HepG2 (cell line): ENCODE data around the gene ATP6V0D1. TPM values are rescaled to one million over a fixed set of nuclear protein-coding genes. Genes with fewer than 3 reads are reported as not detected.

ENCODE experiments used
- DNMT1 ChIP-seq: sonication (generic); formaldehyde crosslinking; IDR thresholded peaks from 2 replicates; pipeline ENCODE4 v1.5.1; 2020; ENCODE audit warnings: mild to moderate bottlenecking, missing genetic modification reagents
- GABPA ChIP-seq, 2 experiments: IDR thresholded peaks; 2 replicates each; pipeline ENCODE4 v1.6.1; 2011 to 2016; ENCODE audit warnings: low read depth in 2 of 2, low read length in 1 of 2, missing biosample characterization in 1 of 2, missing genetic modification characterization in 1 of 2
- KLF11 ChIP-seq: IDR thresholded peaks from 2 replicates; pipeline ENCODE4 v1.6.1; 2016; ENCODE audit warnings: missing compliant biosample characterization
- MED13 ChIP-seq: sonication (generic); formaldehyde crosslinking; IDR thresholded peaks from 2 replicates; pipeline ENCODE4 v1.5.0; 2020; ENCODE audit warnings: missing genetic modification reagents
- MEIS1 ChIP-seq: sonication (generic); formaldehyde crosslinking; IDR thresholded peaks from 2 replicates; pipeline ENCODE4 v1.9.0; 2021; ENCODE audit warnings: mild to moderate bottlenecking, missing genetic modification reagents, moderate library complexity, borderline replicate concordance
- NFE2L2 ChIP-seq: fragments of 150-350 bp; IDR thresholded peaks from 2 replicates; pipeline ENCODE4 v1.6.1; 2014; ENCODE audit warnings: low read length
- NFIC ChIP-seq: IDR thresholded peaks from 2 replicates; pipeline ENCODE4 v1.6.1; 2012; ENCODE audit warnings: mild to moderate bottlenecking, low read length, inconsistent platforms
- RAD51 ChIP-seq: fragments of 450-650 bp; IDR thresholded peaks from 2 replicates; pipeline ENCODE4 v1.6.1; 2016; ENCODE audit warnings: borderline replicate concordance
- SATB2 ChIP-seq: sonication (generic); formaldehyde crosslinking; IDR thresholded peaks from 2 replicates; pipeline ENCODE4 v1.5.0; 2020; ENCODE audit warnings: missing genetic modification reagents
- SP1 ChIP-seq, 2 experiments: fragments of 450-650 bp in 1 of 2; sonication (generic) in 1 of 2; formaldehyde crosslinking in 1 of 2; IDR thresholded peaks; 2 replicates each; pipeline versions ENCODE4 v1.4.0 to v1.6.1; 2016 to 2020; ENCODE audit warnings: missing genetic modification reagents in 1 of 2
- SP5 ChIP-seq: IDR thresholded peaks from 2 replicates; pipeline ENCODE4 v1.6.1; 2016; ENCODE audit warnings: low read depth, borderline replicate concordance
- SPEN ChIP-seq: sonication (generic); formaldehyde crosslinking; IDR thresholded peaks from 2 replicates; pipeline ENCODE4 v1.5.1; 2020; ENCODE audit warnings: low read depth, mild to moderate bottlenecking, missing genetic modification reagents
- TOE1 ChIP-seq: sonication (generic); formaldehyde crosslinking; IDR thresholded peaks from 2 replicates; pipeline ENCODE4 v1.4.0; 2020; ENCODE audit warnings: mild to moderate bottlenecking, missing genetic modification reagents
- ZMYM4 ChIP-seq: sonication (generic); formaldehyde crosslinking; IDR thresholded peaks from 2 replicates; pipeline ENCODE4 v1.8.1; 2023; ENCODE audit warnings: mild to moderate bottlenecking, missing genetic modification reagents
- ZNF124 ChIP-seq: sonication (generic); formaldehyde crosslinking; IDR thresholded peaks from 2 replicates; pipeline ENCODE4 v1.4.0; 2020; ENCODE audit warnings: missing genetic modification reagents
- ZNF136 ChIP-seq: sonication (generic); formaldehyde crosslinking; IDR thresholded peaks from 2 replicates; pipeline ENCODE4 v1.8.1; 2022; ENCODE audit warnings: low read depth, mild to moderate bottlenecking, moderate library complexity, missing genetic modification reagents
- ZNF557 ChIP-seq: sonication (generic); formaldehyde crosslinking; IDR thresholded peaks from 2 replicates; pipeline ENCODE4 v1.4.0; 2020; ENCODE audit warnings: missing genetic modification reagents
- ZNF766 ChIP-seq: sonication (generic); formaldehyde crosslinking; IDR thresholded peaks from 2 replicates; pipeline ENCODE4 v1.5.0; 2020; ENCODE audit warnings: missing genetic modification reagents, borderline replicate concordance
- ZSCAN29 ChIP-seq: sonication (generic); formaldehyde crosslinking; conservative IDR thresholded peaks from 2 replicates; pipeline ENCODE4 v1.4.0; 2020; ENCODE audit warnings: mild to moderate bottlenecking, missing genetic modification reagents
- polyA plus RNA-seq, 8 experiments: library from polyadenylated mRNA; depleted of rRNA in 3 of 8; stranded (reverse) in 7 of 8; unstranded in 1 of 8; fragments of >200 nt; fragmentation: Illumina TruSeq in 4 of 8; extraction: Trizol in 4 of 8; gene quantifications; 2 replicates each; pipeline versions ENCODE4 v1.2.1 to v1.2.3, GENCODE V29; 2011 to 2016; ENCODE audit warnings: low read depth in 4 of 8, missing spikeins in 1 of 8, mixed read lengths in 1 of 8; ENCODE audit not compliant: insufficient read depth in 1 of 8
- total RNA-seq, 5 experiments: library from RNA; depleted of rRNA; stranded (reverse); fragments of >200 nt; fragmentation: Illumina TruSeq; extraction: Trizol; gene quantifications; 2 replicates each; pipeline ENCODE4 v1.2.3, GENCODE V29; 2016; ENCODE audit warnings: low read depth in 1 of 5
- TF ChIP-seq, protein P1 (sequence below): sonication (generic); formaldehyde crosslinking; conservative IDR thresholded peaks from 2 replicates; pipeline ENCODE4 v1.4.0; 2020; ENCODE audit warnings: missing genetic modification reagents
- TF ChIP-seq, protein P2 (sequence below): sonication (generic); formaldehyde crosslinking; IDR thresholded peaks from 2 replicates; pipeline ENCODE4 v1.5.1; 2020; ENCODE audit warnings: missing genetic modification reagents, mild to moderate bottlenecking, borderline replicate concordance
- TF ChIP-seq, protein P3 (sequence below): sonication (generic); formaldehyde crosslinking; IDR thresholded peaks from 2 replicates; pipeline ENCODE4 v1.4.0; 2020; ENCODE audit warnings: missing genetic modification reagents, borderline replicate concordance
- TF ChIP-seq, protein P4 (sequence below): sonication (generic); formaldehyde crosslinking; IDR thresholded peaks from 2 replicates; pipeline ENCODE4 v1.8.1; 2023; ENCODE audit warnings: missing genetic modification reagents, inconsistent platforms, borderline replicate concordance
- TF ChIP-seq, protein P5 (sequence below): sonication (generic); formaldehyde crosslinking; IDR thresholded peaks from 2 replicates; pipeline ENCODE4 v1.5.0; 2020; ENCODE audit warnings: missing genetic modification reagents

Gene ATP6V0D1
- total and polyA plus RNA-seq, 2 of the 13 experiments (the other 11 are each of a cell fraction or from before 2014, with no cell fraction given), result 51.1 to 61.3 TPM

DNA sequence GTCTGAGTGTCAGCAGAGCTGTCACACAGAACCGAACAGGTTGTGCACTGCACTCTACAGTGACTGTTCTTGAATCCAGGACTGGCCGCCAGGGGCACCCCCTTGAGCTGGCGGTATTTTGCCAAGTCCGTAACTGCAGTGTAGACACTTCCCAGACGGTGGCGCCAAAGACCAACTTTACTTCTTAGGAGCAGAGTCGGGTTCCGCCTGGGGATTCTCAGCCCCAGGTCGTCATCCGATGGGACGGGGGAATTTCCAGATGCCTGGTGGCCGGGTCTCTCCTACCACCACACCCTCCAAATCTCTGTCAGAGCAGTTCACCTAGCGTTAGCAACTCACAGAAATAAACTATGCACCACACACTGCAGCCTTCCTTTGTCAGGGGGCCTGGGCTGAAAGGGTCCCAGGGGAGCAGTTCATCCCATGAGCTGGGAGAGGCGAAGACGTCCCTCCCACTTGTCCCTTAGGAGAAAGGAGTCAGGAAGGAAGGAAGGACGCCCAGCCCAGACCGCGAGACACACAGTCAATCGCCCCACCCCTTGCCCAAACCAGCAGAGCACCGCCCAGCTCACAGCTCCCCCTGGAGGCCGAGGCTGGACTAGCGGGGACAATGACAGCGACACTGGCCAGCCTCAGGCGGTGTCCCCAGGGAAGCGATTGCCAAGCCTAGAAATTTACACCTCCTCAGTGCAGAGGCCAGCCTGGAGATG is 40.3 kb upstream of the ATP6V0D1 start (continued):
- TF ChIP-seq, protein P1, sequence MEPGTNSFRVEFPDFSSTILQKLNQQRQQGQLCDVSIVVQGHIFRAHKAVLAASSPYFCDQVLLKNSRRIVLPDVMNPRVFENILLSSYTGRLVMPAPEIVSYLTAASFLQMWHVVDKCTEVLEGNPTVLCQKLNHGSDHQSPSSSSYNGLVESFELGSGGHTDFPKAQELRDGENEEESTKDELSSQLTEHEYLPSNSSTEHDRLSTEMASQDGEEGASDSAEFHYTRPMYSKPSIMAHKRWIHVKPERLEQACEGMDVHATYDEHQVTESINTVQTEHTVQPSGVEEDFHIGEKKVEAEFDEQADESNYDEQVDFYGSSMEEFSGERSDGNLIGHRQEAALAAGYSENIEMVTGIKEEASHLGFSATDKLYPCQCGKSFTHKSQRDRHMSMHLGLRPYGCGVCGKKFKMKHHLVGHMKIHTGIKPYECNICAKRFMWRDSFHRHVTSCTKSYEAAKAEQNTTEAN (CRISPR knock-in tag), result 0 out of 2 replicates have a peak, but pooled peaks have one; percentile 40
- TF ChIP-seq, protein P2, sequence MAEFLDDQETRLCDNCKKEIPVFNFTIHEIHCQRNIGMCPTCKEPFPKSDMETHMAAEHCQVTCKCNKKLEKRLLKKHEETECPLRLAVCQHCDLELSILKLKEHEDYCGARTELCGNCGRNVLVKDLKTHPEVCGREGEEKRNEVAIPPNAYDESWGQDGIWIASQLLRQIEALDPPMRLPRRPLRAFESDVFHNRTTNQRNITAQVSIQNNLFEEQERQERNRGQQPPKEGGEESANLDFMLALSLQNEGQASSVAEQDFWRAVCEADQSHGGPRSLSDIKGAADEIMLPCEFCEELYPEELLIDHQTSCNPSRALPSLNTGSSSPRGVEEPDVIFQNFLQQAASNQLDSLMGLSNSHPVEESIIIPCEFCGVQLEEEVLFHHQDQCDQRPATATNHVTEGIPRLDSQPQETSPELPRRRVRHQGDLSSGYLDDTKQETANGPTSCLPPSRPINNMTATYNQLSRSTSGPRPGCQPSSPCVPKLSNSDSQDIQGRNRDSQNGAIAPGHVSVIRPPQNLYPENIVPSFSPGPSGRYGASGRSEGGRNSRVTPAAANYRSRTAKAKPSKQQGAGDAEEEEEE, result 0 out of 2 replicates have a peak, but pooled peaks have one; percentile 67
- peak; percentile 75 for TF ChIP-seq SP5 (CRISPR knock-in tag)
- TF ChIP-seq MED13, result no peak
- no peak; the same call in none of the 2 replicates for TF ChIP-seq ZNF136 (CRISPR knock-in tag)
- TF ChIP-seq TOE1 (CRISPR knock-in tag), result 0 out of 2 replicates have a peak, but pooled peaks have one; percentile 36
- no peak for TF ChIP-seq SATB2 (CRISPR knock-in tag)
- no peak for TF ChIP-seq SP1 (IDR thresholded peaks at IDR 0.05)
- TF ChIP-seq SP1 (CRISPR knock-in tag; IDR thresholded peaks at IDR 0.05), result peak; percentile 89
- TF ChIP-seq RAD51, result no peak
- TF ChIP-seq ZNF766 (CRISPR knock-in tag), result no peak
- TF ChIP-seq, protein P3, sequence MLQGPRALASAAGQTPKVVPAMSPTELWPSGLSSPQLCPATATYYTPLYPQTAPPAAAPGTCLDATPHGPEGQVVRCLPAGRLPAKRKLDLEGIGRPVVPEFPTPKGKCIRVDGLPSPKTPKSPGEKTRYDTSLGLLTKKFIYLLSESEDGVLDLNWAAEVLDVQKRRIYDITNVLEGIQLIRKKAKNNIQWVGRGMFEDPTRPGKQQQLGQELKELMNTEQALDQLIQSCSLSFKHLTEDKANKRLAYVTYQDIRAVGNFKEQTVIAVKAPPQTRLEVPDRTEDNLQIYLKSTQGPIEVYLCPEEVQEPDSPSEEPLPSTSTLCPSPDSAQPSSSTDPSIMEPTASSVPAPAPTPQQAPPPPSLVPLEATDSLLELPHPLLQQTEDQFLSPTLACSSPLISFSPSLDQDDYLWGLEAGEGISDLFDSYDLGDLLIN (CRISPR knock-in tag), result 0 out of 2 replicates have a peak, but pooled peaks have one; percentile 75
- TF ChIP-seq KLF11 (CRISPR knock-in tag), result peak; percentile 49; the same call in 1 of the 2 replicates
- TF ChIP-seq, protein P4, sequence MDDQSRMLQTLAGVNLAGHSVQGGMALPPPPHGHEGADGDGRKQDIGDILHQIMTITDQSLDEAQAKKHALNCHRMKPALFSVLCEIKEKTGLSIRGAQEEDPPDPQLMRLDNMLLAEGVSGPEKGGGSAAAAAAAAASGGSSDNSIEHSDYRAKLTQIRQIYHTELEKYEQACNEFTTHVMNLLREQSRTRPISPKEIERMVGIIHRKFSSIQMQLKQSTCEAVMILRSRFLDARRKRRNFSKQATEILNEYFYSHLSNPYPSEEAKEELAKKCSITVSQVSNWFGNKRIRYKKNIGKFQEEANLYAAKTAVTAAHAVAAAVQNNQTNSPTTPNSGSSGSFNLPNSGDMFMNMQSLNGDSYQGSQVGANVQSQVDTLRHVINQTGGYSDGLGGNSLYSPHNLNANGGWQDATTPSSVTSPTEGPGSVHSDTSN (CRISPR knock-in tag), result no peak
- TF ChIP-seq SPEN (CRISPR knock-in tag), result no peak; the same call in none of the 2 replicates
- TF ChIP-seq ZMYM4, result peak; percentile 56; the same call in 1 of the 2 replicates
- TF ChIP-seq ZSCAN29 (CRISPR knock-in tag), result peak; percentile 84
- TF ChIP-seq GABPA (IDR thresholded peaks at IDR 0.05; ENCODE audit: low read depth, low read length), result no peak
- TF ChIP-seq GABPA (CRISPR knock-in tag; IDR thresholded peaks at IDR 0.05; ENCODE audit: low read depth), result peak; percentile 54; the same call in 1 of the 2 replicates
- TF ChIP-seq DNMT1, result no peak
- TF ChIP-seq ZNF557 (CRISPR knock-in tag), result no peak
- no peak for TF ChIP-seq NFE2L2
- TF ChIP-seq, protein P5, sequence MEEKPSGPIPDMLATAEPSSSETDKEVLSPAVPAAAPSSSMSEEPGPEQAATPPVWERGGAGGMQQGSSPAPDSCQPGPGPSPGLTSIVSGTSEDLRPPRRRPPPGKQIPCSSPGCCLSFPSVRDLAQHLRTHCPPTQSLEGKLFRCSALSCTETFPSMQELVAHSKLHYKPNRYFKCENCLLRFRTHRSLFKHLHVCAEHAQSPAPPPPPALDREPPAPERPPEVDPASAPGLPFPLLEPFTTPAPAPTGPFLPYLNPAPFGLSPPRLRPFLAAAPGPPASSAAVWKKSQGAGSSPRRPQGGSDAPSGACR (CRISPR knock-in tag), result peak; percentile 81; the same call in 1 of the 2 replicates
- TF ChIP-seq MEIS1 (CRISPR knock-in tag), result no peak
- TF ChIP-seq NFIC, result no peak
- peak; percentile 24; the same call in 1 of the 2 replicates for TF ChIP-seq ZNF124 (CRISPR knock-in tag)
